ENCODE results near the gene CLDN9. TPM values are rescaled to one million over a fixed set of nuclear protein-coding genes. Genes with fewer than 3 reads are reported as not detected.

Gene CLDN9
- total RNA-seq, 1 experiment from 2014 or later = 1.3 TPM

DNA sequence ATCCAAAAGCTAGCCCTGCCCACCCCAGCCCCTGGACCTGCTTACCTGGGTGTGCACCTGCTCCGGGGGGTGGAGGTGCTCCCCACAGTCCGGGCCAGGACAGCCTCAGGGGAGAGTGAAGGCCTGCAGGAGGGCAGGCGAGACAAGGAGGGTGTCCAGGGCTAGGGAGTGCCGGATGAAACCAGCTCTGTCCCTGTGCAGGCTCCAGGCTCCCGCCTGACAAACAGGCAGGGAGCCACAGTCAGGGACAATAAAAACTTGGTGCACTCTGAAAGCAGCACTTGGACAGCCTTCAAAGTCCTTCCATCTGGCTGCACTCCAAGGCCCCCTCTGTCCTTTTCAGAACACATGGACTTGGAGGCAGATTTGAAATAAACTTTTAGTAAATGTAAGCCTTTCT is 39.6 kb upstream of the CLDN9 start:
- H3K9me3 ChIP-seq (ENCODE audit: control insufficient read depth, low read depth, low read length) = no peaks in the 10 kb centered on the region
- peaks cover 3% of the 10 kb centered on the region for H4K20me1 ChIP-seq (ENCODE audit: control insufficient read depth, insufficient read depth, insufficient read length)
- no peaks in the 10 kb centered on the region for H3K27me3 ChIP-seq (ENCODE audit: insufficient read depth, low read length)
- H3T11ph ChIP-seq (ENCODE audit: low read length) = no peak overlapping the region
- H3K23ac ChIP-seq (ENCODE audit: insufficient read length, low read depth, low read length) = no peak overlapping the region
- H3K79me1 ChIP-seq (ENCODE audit: insufficient read depth, low read depth, low read length, poor library complexity, severe bottlenecking) = no peaks in the 10 kb centered on the region
- H3K4ac ChIP-seq (ENCODE audit: low read depth, low read length) = no peak overlapping the region
- no peak overlapping the region for H3K18ac ChIP-seq (ENCODE audit: insufficient read length, low read depth, low read length)
- H4K8ac ChIP-seq (replicated peaks; ENCODE audit: insufficient read length, low read depth, low read length) = no peak overlapping the region
- peaks cover 9 to 46% (median 39%) of the 10 kb centered on the region in 3 experiments; a peak in 6 of 7 replicates for H3K36me3 Mint-ChIP-seq (ENCODE audit: insufficient read depth in 1 of 3, low read depth in 3 of 3)
- no peaks in the 10 kb centered on the region for H3K4me1 ChIP-seq (ENCODE audit: insufficient read depth, low read length)
- H3K9me3 Mint-ChIP-seq = no peaks in the 10 kb centered on the region
- no peak overlapping the region for H3K9ac ChIP-seq (ENCODE audit: extremely low read depth, insufficient read length, low read length)
- no peak overlapping the region for H3K4me3 Mint-ChIP-seq
- no peak overlapping the region for H2BK5ac ChIP-seq (ENCODE audit: insufficient read length, low read length)
- no peak overlapping the region for H2BK12ac ChIP-seq (ENCODE audit: insufficient read length, low read depth, low read length)
- no peak overlapping the region for H4K5ac ChIP-seq (ENCODE audit: insufficient read length, low read depth, low read length)
- no peaks in the 10 kb centered on the region for H3K79me2 ChIP-seq (ENCODE audit: insufficient read depth, low read length)
- no peak overlapping the region for H2AFZ ChIP-seq (ENCODE audit: low read length)
- peaks cover 6% of the 10 kb centered on the region for H3K27me3 Mint-ChIP-seq (ENCODE audit: low read depth)
- H3K4me1 Mint-ChIP-seq = peaks cover 19 to 22% of the 10 kb centered on the region in 2 experiments
- no peak overlapping the region for H3K56ac ChIP-seq (ENCODE audit: insufficient read length, low read depth, low read length)
- no peak for DNase-seq
- no peak overlapping the region for H2BK15ac ChIP-seq (ENCODE audit: low read depth, low read length)
- no peak overlapping the region for H3K27ac ChIP-seq (ENCODE audit: insufficient read length, low read depth, low read length)
- no peak overlapping the region for H3K27ac Mint-ChIP-seq
- TF ChIP-seq CTCF (conservative IDR thresholded peaks at IDR 0.05) = no peak
- H4K91ac ChIP-seq (ENCODE audit: insufficient read length, low read depth, low read length) = no peak overlapping the region
- no peak overlapping the region for H3K4me2 ChIP-seq (ENCODE audit: insufficient read depth, insufficient read length, low read length)
- peaks cover 6% of the 10 kb centered on the region for H3K23me2 ChIP-seq (ENCODE audit: insufficient read length, low read depth, low read length, poor library complexity, severe bottlenecking)
- WGBS (ENCODE audit: extremely low coverage, insufficient read length, low lambda C conversion rate) = no CpG with 5 or more reads among the region's 5 CpGs
- H2BK20ac ChIP-seq (ENCODE audit: low read depth, low read length, poor library complexity, severe bottlenecking) = no peak overlapping the region
- no peak overlapping the region for H3K14ac ChIP-seq (ENCODE audit: insufficient read depth, low read length)
- H2BK120ac ChIP-seq (ENCODE audit: low read depth, low read length, poor library complexity, severe bottlenecking) = no peak overlapping the region
- no peak overlapping the region for H2AK5ac ChIP-seq (ENCODE audit: insufficient read length, low read length)
